Sigmoid colon (tissue), 4 donors: ENCODE results near the gene ANO6.

ENCODE experiments used
- CTCF ChIP-seq, 4 experiments: fragments of 450-650 bp in 3 of 4; fragments of 200-600 bp in 1 of 4; IDR thresholded peaks; one replicate each; pipeline ENCODE4 v1.5.1; 2016 to 2019; ENCODE audit warnings: antibody characterized with exemption in 4 of 4, mild to moderate bottlenecking in 3 of 4, moderate library complexity in 2 of 4
- EP300 ChIP-seq, 4 donors: sonication (generic); formaldehyde crosslinking; IDR thresholded peaks; one replicate each; pipeline ENCODE4 v1.6.1; 2017; ENCODE audit warnings: antibody characterized with exemption in 4 of 4
- POLR2A ChIP-seq, 2 donors: fragments of 450-650 bp; IDR thresholded peaks; one replicate each; pipeline ENCODE4 v1.6.1; 2016; ENCODE audit warnings: antibody characterized with exemption in 2 of 2, mild to moderate bottlenecking in 2 of 2, moderate library complexity in 2 of 2
- POLR2AphosphoS5 ChIP-seq, 4 donors: sonication (generic); formaldehyde crosslinking; IDR thresholded peaks; one replicate each; pipeline ENCODE4 v1.6.1; 2017; ENCODE audit warnings: antibody characterized with exemption in 4 of 4

GRCh38 chr12:45289245-45290215 is 73.6 kb downstream of the ANO6 start:
- TF ChIP-seq CTCF (IDR thresholded peaks at IDR 0.05) (no peak), POLR2AphosphoS5 (IDR thresholded peaks at IDR 0.05) (no peak), EP300 (IDR thresholded peaks at IDR 0.05) (no peak), POLR2A (IDR thresholded peaks at IDR 0.05) (no peak)
